Measurements from ENCODE around the gene DGKB. TPM values are rescaled to one million over a fixed set of nuclear protein-coding genes. Genes with fewer than 3 reads are reported as not detected.

Gene DGKB
- total and polyA plus RNA-seq, 2 of the 8 experiments (the other 6 are each of a cell fraction or from before 2014, with no cell fraction given), result 1.9 to 2.6 TPM

DNA sequence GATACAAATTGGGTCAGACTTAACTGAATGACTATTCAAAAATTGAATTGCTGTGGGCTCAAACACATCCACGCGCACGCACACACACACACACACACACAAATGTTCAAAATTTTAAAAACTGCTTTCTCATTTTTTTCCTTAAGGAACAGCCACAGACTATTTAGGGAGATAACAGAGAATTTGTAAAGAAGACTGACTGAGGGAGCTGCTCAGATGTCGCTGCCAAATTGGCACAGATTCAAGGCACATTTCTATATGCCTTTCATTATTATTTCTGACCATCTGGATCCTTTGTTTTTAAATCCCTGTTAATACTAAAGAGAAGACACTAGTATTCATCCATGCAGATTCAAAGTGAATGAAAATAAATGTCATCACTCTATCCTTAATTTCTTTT, 154.8 kb downstream of the DGKB start (continued):
- TF ChIP-seq, protein P1, sequence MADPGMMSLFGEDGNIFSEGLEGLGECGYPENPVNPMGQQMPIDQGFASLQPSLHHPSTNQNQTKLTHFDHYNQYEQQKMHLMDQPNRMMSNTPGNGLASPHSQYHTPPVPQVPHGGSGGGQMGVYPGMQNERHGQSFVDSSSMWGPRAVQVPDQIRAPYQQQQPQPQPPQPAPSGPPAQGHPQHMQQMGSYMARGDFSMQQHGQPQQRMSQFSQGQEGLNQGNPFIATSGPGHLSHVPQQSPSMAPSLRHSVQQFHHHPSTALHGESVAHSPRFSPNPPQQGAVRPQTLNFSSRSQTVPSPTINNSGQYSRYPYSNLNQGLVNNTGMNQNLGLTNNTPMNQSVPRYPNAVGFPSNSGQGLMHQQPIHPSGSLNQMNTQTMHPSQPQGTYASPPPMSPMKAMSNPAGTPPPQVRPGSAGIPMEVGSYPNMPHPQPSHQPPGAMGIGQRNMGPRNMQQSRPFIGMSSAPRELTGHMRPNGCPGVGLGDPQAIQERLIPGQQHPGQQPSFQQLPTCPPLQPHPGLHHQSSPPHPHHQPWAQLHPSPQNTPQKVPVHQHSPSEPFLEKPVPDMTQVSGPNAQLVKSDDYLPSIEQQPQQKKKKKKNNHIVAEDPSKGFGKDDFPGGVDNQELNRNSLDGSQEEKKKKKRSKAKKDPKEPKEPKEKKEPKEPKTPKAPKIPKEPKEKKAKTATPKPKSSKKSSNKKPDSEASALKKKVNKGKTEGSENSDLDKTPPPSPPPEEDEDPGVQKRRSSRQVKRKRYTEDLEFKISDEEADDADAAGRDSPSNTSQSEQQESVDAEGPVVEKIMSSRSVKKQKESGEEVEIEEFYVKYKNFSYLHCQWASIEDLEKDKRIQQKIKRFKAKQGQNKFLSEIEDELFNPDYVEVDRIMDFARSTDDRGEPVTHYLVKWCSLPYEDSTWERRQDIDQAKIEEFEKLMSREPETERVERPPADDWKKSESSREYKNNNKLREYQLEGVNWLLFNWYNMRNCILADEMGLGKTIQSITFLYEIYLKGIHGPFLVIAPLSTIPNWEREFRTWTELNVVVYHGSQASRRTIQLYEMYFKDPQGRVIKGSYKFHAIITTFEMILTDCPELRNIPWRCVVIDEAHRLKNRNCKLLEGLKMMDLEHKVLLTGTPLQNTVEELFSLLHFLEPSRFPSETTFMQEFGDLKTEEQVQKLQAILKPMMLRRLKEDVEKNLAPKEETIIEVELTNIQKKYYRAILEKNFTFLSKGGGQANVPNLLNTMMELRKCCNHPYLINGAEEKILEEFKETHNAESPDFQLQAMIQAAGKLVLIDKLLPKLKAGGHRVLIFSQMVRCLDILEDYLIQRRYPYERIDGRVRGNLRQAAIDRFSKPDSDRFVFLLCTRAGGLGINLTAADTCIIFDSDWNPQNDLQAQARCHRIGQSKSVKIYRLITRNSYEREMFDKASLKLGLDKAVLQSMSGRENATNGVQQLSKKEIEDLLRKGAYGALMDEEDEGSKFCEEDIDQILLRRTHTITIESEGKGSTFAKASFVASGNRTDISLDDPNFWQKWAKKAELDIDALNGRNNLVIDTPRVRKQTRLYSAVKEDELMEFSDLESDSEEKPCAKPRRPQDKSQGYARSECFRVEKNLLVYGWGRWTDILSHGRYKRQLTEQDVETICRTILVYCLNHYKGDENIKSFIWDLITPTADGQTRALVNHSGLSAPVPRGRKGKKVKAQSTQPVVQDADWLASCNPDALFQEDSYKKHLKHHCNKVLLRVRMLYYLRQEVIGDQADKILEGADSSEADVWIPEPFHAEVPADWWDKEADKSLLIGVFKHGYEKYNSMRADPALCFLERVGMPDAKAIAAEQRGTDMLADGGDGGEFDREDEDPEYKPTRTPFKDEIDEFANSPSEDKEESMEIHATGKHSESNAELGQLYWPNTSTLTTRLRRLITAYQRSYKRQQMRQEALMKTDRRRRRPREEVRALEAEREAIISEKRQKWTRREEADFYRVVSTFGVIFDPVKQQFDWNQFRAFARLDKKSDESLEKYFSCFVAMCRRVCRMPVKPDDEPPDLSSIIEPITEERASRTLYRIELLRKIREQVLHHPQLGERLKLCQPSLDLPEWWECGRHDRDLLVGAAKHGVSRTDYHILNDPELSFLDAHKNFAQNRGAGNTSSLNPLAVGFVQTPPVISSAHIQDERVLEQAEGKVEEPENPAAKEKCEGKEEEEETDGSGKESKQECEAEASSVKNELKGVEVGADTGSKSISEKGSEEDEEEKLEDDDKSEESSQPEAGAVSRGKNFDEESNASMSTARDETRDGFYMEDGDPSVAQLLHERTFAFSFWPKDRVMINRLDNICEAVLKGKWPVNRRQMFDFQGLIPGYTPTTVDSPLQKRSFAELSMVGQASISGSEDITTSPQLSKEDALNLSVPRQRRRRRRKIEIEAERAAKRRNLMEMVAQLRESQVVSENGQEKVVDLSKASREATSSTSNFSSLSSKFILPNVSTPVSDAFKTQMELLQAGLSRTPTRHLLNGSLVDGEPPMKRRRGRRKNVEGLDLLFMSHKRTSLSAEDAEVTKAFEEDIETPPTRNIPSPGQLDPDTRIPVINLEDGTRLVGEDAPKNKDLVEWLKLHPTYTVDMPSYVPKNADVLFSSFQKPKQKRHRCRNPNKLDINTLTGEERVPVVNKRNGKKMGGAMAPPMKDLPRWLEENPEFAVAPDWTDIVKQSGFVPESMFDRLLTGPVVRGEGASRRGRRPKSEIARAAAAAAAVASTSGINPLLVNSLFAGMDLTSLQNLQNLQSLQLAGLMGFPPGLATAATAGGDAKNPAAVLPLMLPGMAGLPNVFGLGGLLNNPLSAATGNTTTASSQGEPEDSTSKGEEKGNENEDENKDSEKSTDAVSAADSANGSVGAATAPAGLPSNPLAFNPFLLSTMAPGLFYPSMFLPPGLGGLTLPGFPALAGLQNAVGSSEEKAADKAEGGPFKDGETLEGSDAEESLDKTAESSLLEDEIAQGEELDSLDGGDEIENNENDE (IDR thresholded peaks at IDR 0.05; ENCODE audit: insufficient replicate concordance, low read length), result no peak
- no peak for TF ChIP-seq NANOG (IDR thresholded peaks at IDR 0.05; ENCODE audit: insufficient read depth, low read depth, low read length, poor library complexity, severe bottlenecking)
- no peak for TF ChIP-seq TBP (IDR thresholded peaks at IDR 0.05; ENCODE audit: low read depth, low read length)
- TF ChIP-seq HDAC2 (IDR thresholded peaks at IDR 0.05; ENCODE audit: borderline replicate concordance in 1 of 2, low read depth in 2 of 2, low read length in 2 of 2), result no peak
- TF ChIP-seq RFX5 (IDR thresholded peaks at IDR 0.05; ENCODE audit: borderline replicate concordance, low read depth, low read length), result no peak
- TF ChIP-seq KDM1A (IDR thresholded peaks at IDR 0.05; ENCODE audit: borderline replicate concordance, low read length), result no peak
- TF ChIP-seq SP1 (IDR thresholded peaks at IDR 0.05; ENCODE audit: low read depth, low read length), result no peak

All from H1 (cell line).